Cardiac septum (tissue), 1 donor: ENCODE data around the gene LTK. TPM values are rescaled to one million over a fixed set of nuclear protein-coding genes. Genes with fewer than 3 reads are reported as not detected.

Experiments used
- DNase-seq: peaks from one replicate; pipeline ENCODE4 v3.0.0-alpha.2; 2020; ENCODE audit warnings: low spot score
- intact Hi-C: fragments of 100-400 bp; cut with DNase I; formaldehyde crosslinking; loops from one replicate; pipeline ENCODE4 v1.14.0; 2022
- long read RNA-seq: library from polyadenylated mRNA; unstranded; transcript quantifications from one replicate; pipeline ENCODE4 v2.0.0, GENCODE V29; 2021
- total RNA-seq: library from RNA; stranded (reverse); fragmentation: NEBNext Ultra II Directional; extraction: Animal tissue kit (Norgen Biotek cat#: 25700); gene quantifications from one replicate; pipeline ENCODE4 v1.2.1, GENCODE V29; 2021
- donor health status: DM: no; HTN: no; CAD: no.

Gene LTK
- 0.65 TPM for total RNA-seq
- long read RNA-seq, partial matches to known transcripts: 0 of 2 reads
- long read RNA-seq, other reads (novel, unspliced or antisense): 2 of 2 reads

GRCh38 chr15:41513506-41514227, at the start of gene LTK:
Gene LTK, minus strand, starts transcription at chr15:41513827. Its CDS starts 118 bp downstream, at chr15:41513709.
- intact Hi-C loops: no loop called here
- DNase-seq: no peak

- intact Hi-C loops: no loop called here
- no peak for DNase-seq
These were observed 49.2 kb upstream of the LTK start for GRCh38 chr15:41562784-41563198.

- DNase-seq: no peak
- intact Hi-C loops: no loop called here
These were observed 48.6 kb upstream of the LTK start for GRCh38 chr15:41562244-41562643.

- intact Hi-C loops: loop anchor here (2.0 kb wide), 1 partner anchor 23 kb away; no protein-coding TSS in a partner anchor
- no peak for DNase-seq
These were observed 48.1 kb upstream of the LTK start for GRCh38 chr15:41561777-41562145.

- intact Hi-C loops: loop anchor here (2.0 kb wide), 1 partner anchor 24 kb away; no protein-coding TSS in a partner anchor
- no peak for DNase-seq
These were observed 47.6 kb upstream of the LTK start for GRCh38 chr15:41561104-41561776.

- intact Hi-C loops: loop anchor here (2.0 kb wide), 1 partner anchor 24 kb away; no protein-coding TSS in a partner anchor
- no peak for DNase-seq
These were observed 46.9 kb upstream of the LTK start for GRCh38 chr15:41560572-41560874.

GRCh38 chr15:41559239-41559782, 45.7 kb upstream of the LTK start:
- intact Hi-C loops: loop anchor here (5.0 kb wide), 2 partner anchors 43 to 253 kb away; no protein-coding TSS in a partner anchor
- no peak for DNase-seq

- intact Hi-C loops: loop anchor here (5.0 kb wide), 2 partner anchors 44 to 254 kb away; no protein-coding TSS in a partner anchor
- DNase-seq: no peak
These were observed 45.0 kb upstream of the LTK start, which contains the start of gene TYRO3 for GRCh38 chr15:41558400-41559238. Gene TYRO3, plus strand, starts transcription at chr15:41559212. Its CDS starts 46 bp downstream, at chr15:41559258.

GRCh38 chr15:41557673-41558399, 44.2 kb upstream of the LTK start:
- DNase-seq: no peak
- intact Hi-C loops: loop anchor here (5.0 kb wide), 2 partner anchors 44 to 254 kb away; no protein-coding TSS in a partner anchor

GRCh38 chr15:41556677-41557076, 43.0 kb upstream of the LTK start:
- DNase-seq: no peak
- intact Hi-C loops: loop anchor here (5.0 kb wide), 2 partner anchors 46 to 256 kb away; no protein-coding TSS in a partner anchor

GRCh38 chr15:41554915-41555314, 41.3 kb upstream of the LTK start:
- no peak for DNase-seq
- intact Hi-C loops: loop anchor here (5.0 kb wide), 2 partner anchors 47 to 257 kb away; no protein-coding TSS in a partner anchor

- DNase-seq: no peak
These were observed 40.7 kb upstream of the LTK start for GRCh38 chr15:41554343-41554742.

GRCh38 chr15:41553731-41554130, 40.1 kb upstream of the LTK start:
- intact Hi-C loops: no loop called here
- DNase-seq: no peak

More at GRCh38 chr15:41554343-41554742, 40.7 kb upstream of the LTK start:
- intact Hi-C loops: no loop called here

GRCh38 chr15:41550066-41550775, 36.6 kb upstream of the LTK start:
- intact Hi-C loops: no loop called here
- DNase-seq: no peak

- no peak for DNase-seq
- intact Hi-C loops: no loop called here
These were observed 33.5 kb upstream of the LTK start for GRCh38 chr15:41546851-41547786.

GRCh38 chr15:41545218-41545617, 31.6 kb upstream of the LTK start:
- DNase-seq: no peak
- intact Hi-C loops: no loop called here

- intact Hi-C loops: no loop called here
- DNase-seq: no peak
These were observed 31.0 kb upstream of the LTK start for GRCh38 chr15:41544650-41545015.
